SK-N-SH (cell line): ENCODE measurements around the gene PTPN20. TPM values are rescaled to one million over a fixed set of nuclear protein-coding genes. Genes with fewer than 3 reads are reported as not detected.
"Not testable (repeated sequence)": the region's sequence is repeated elsewhere in the genome, so short reads cannot be mapped to it uniquely, and the experiment has no call there.

Source experiments
- CTCF ChIA-PET: fragments of 300-600, 350-600 bp; formaldehyde crosslinking; extraction: SDS; loops from one replicate; lab custom pipeline; 2021; lab: Yijun Ruan, JAX
- POLR2A ChIA-PET: fragments of 350-600 bp; sonication (Branson Sonifier 250); formaldehyde crosslinking; extraction: SDS; loops from one replicate; lab custom pipeline; 2020; ENCODE audit warnings: antibody characterized with exemption, inconsistent platforms; lab: Yijun Ruan, JAX
- DNase-seq: peaks from one replicate; pipeline ENCODE4 v3.0.0; 2012
- H2AFZ ChIP-seq: fragments of 200-600 bp; sonication (generic); 2 replicates; pipeline ENCODE4 v1.8.1; 2016; ENCODE audit warnings: antibody characterized with exemption, mild to moderate bottlenecking, low read depth
- H3F3A ChIP-seq: fragments of 200-600 bp; sonication (generic); replicated peaks from 2 replicates; pipeline ENCODE3; 2016; ENCODE audit warnings: antibody characterized with exemption, mild to moderate bottlenecking; ENCODE audit not compliant: insufficient read depth
- H3K27ac ChIP-seq, 2 experiments: fragments of 200-500 bp in 1 of 2; fragments of 200-600 bp in 1 of 2; sonication (Bioruptor generic) in 1 of 2; sonication (generic), shearing (Covaris generic) in 1 of 2; 2 replicates each; pipeline versions ENCODE4 v1.5.1 to v1.6.1; 2014 to 2016; ENCODE audit warnings: low read depth in 2 of 2, inconsistent platforms in 1 of 2, low read length in 1 of 2, mild to moderate bottlenecking in 1 of 2, mixed read lengths in 1 of 2
- H3K27me3 ChIP-seq: fragments of 200-600 bp; sonication (generic), shearing (Covaris generic); 2 replicates; pipeline ENCODE4 v1.6.1; 2016; ENCODE audit warnings: mixed run types; ENCODE audit not compliant: insufficient read depth
- H3K36me3 ChIP-seq, 2 experiments: fragments of 200-500 bp in 1 of 2; fragments of 200-600 bp in 1 of 2; sonication (Bioruptor generic) in 1 of 2; sonication (generic) in 1 of 2; replicated peaks in 1 of 2; 2 replicates each; pipeline versions ENCODE3 to v1.5.1; 2014 to 2016; ENCODE audit warnings: low read length in 1 of 2, mild to moderate bottlenecking in 1 of 2; ENCODE audit not compliant: insufficient read depth in 2 of 2, control insufficient read depth in 1 of 2
- H3K4me1 ChIP-seq, 2 experiments: fragments of 200-500 bp in 1 of 2; fragments of 200-600 bp in 1 of 2; sonication (Bioruptor generic) in 1 of 2; sonication (generic), shearing (Covaris generic) in 1 of 2; 2 replicates each; pipeline versions ENCODE4 v1.5.1 to v1.6.1; 2014 to 2016; ENCODE audit warnings: low read depth in 1 of 2, low read length in 1 of 2, mixed run types in 1 of 2; ENCODE audit not compliant: insufficient read depth in 2 of 2, control insufficient read depth in 1 of 2
- H3K4me2 ChIP-seq: fragments of 200-600 bp; sonication (generic), shearing (Covaris generic); 2 replicates; pipeline ENCODE4 v1.6.1; 2017; ENCODE audit warnings: mixed run types
- H3K4me3 ChIP-seq, 2 experiments: fragments of 200-500 bp in 1 of 2; fragments of 200-600 bp in 1 of 2; sonication (Bioruptor generic) in 1 of 2; sonication (generic), shearing (Covaris generic) in 1 of 2; 2 replicates each; pipeline versions ENCODE4 v1.5.1 to v1.8.1; 2014 to 2016; ENCODE audit warnings: low read depth in 2 of 2, inconsistent platforms in 1 of 2, low read length in 1 of 2, mild to moderate bottlenecking in 1 of 2, mixed read lengths in 1 of 2, moderate library complexity in 1 of 2
- H3K79me2 ChIP-seq: fragments of 200-600 bp; sonication (generic); 2 replicates; pipeline ENCODE4 v1.8.1; 2017; ENCODE audit warnings: mild to moderate bottlenecking; ENCODE audit not compliant: insufficient read depth
- H3K9ac ChIP-seq: fragments of 200-600 bp; sonication (generic); 2 replicates; pipeline ENCODE4 v1.6.1; 2017; ENCODE audit warnings: mixed run types
- H3K9me2 ChIP-seq: fragments of 200-600 bp; sonication (generic); 2 replicates; pipeline ENCODE4 v1.6.1; 2017; ENCODE audit warnings: mixed run types
- H3K9me3 ChIP-seq: fragments of 200-600 bp; sonication (generic); 2 replicates; pipeline ENCODE4 v1.6.1; 2017; ENCODE audit warnings: mixed run types, mild to moderate bottlenecking, moderate library complexity
- H4K20me1 ChIP-seq: fragments of 200-600 bp; sonication (generic); 2 replicates; pipeline ENCODE4 v1.6.1; 2017; ENCODE audit warnings: mild to moderate bottlenecking, mixed run types; ENCODE audit not compliant: insufficient read depth
- CHD2 ChIP-seq: fragments of 150-350 bp; IDR thresholded peaks from 2 replicates; pipeline ENCODE4 v1.6.1; 2018; ENCODE audit warnings: low read length; ENCODE audit not compliant: partially characterized antibody
- ELF1 ChIP-seq: IDR thresholded peaks from 2 replicates; pipeline ENCODE4 v1.4.0; 2012
- FOXJ3 ChIP-seq: sonication (generic); formaldehyde crosslinking; IDR thresholded peaks from 2 replicates; pipeline ENCODE4 v1.5.1; 2020; ENCODE audit warnings: mild to moderate bottlenecking, missing genetic modification reagents
- GABPA ChIP-seq: IDR thresholded peaks from 2 replicates; pipeline ENCODE4 v1.4.0; 2012; ENCODE audit warnings: low read depth, mild to moderate bottlenecking
- GATA2 ChIP-seq: sonication (generic); formaldehyde crosslinking; IDR thresholded peaks from 2 replicates; pipeline ENCODE4 v1.5.0; 2020; ENCODE audit warnings: mild to moderate bottlenecking, missing genetic modification reagents
- MXI1 ChIP-seq: IDR thresholded peaks from 2 replicates; pipeline ENCODE4 v1.6.1; 2012; ENCODE audit warnings: mild to moderate bottlenecking, low read depth, low read length, improper control_type of control experiment
- RAD21 ChIP-seq: IDR thresholded peaks from 2 replicates; pipeline ENCODE4 v1.6.1; 2012; ENCODE audit warnings: mild to moderate bottlenecking, low read length
- RCOR1 ChIP-seq: fragments of 150-350 bp; IDR thresholded peaks from 2 replicates; pipeline ENCODE4 v1.6.1; 2017; ENCODE audit warnings: antibody characterized with exemption, low read length
- RFX5 ChIP-seq: IDR thresholded peaks from 2 replicates; pipeline ENCODE4 v1.6.1; 2012; ENCODE audit warnings: mild to moderate bottlenecking, improper control_type of control experiment, low read length
- RXRA ChIP-seq: IDR thresholded peaks from 2 replicates; pipeline ENCODE4 v1.4.0; 2012; ENCODE audit warnings: low read depth, mild to moderate bottlenecking, borderline replicate concordance
- SIN3A ChIP-seq: IDR thresholded peaks from 2 replicates; pipeline ENCODE4 v1.6.1; 2012; ENCODE audit warnings: low read depth, mild to moderate bottlenecking, low read length, moderate library complexity, borderline replicate concordance
- SMC3 ChIP-seq: IDR thresholded peaks from 2 replicates; pipeline ENCODE4 v1.6.1; 2012; ENCODE audit warnings: low read depth, low read length, improper control_type of control experiment
- TAF1 ChIP-seq: IDR thresholded peaks from 2 replicates; pipeline ENCODE4 v1.6.1; 2012; ENCODE audit warnings: low read depth, mild to moderate bottlenecking, low read length, moderate library complexity, borderline replicate concordance
- YY1 ChIP-seq: IDR thresholded peaks from 2 replicates; pipeline ENCODE4 v1.4.0; 2012; ENCODE audit warnings: low read depth, mild to moderate bottlenecking
- WGBS: methylation state at CpG from one replicate; pipeline ENCODE4 v1.1.6; 2017; ENCODE audit warnings: low lambda C conversion rate; 5-methylcytosine and 5-hydroxymethylcytosine counted together
- polyA plus RNA-seq, 3 experiments: library from polyadenylated mRNA; depleted of rRNA; stranded (reverse); fragments of >200 nt; gene quantifications; 2 replicates each; pipeline ENCODE4 v1.2.3, GENCODE V29; 2012
- TF ChIP-seq, protein P1 (sequence below): fragments of 150-350 bp; IDR thresholded peaks from 2 replicates; pipeline ENCODE4 v1.6.1; 2016; ENCODE audit warnings: mild to moderate bottlenecking, low read depth, low read length
- TF ChIP-seq, protein P2 (sequence below): fragments of 150-350 bp; IDR thresholded peaks from 2 replicates; pipeline ENCODE4 v1.6.1; 2017; ENCODE audit warnings: antibody characterized with exemption, low read length, low read depth, borderline replicate concordance
- TF ChIP-seq, protein P3 (sequence below): fragments of 200-600 bp; sonication (generic); IDR thresholded peaks from 2 replicates; pipeline ENCODE4 v1.6.1; 2017; ENCODE audit warnings: antibody characterized with exemption, mild to moderate bottlenecking, moderate library complexity

PTPN20 gene
- polyA plus RNA-seq, 1 of the 3 experiments (the other 2 are of a cell fraction) = 0.36 TPM

DNA sequence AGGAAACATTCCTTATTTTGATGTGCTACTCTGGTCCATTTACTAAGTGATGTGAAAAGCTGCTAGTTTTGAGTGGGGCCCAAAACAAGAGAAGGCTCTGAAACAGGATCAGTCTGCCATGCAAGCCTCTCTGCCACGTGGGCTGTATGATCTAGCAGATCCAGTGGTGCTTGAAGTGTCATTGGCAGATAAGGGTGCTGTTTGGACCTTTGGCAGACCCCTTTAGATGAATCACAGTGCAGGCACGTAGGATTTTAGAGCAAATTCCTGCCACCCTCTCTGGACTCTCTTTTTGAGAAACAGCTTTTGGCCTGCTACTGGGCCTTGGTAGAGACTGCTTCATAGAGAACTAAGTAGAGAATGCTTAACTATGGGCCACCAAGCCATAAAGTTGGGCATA is 69.0 kb downstream of the PTPN20 start:
- H3K9me3 ChIP-seq, H3K9ac ChIP-seq, H3K27me3 ChIP-seq, CTCF ChIA-PET, H3K4me3 ChIP-seq, H3K27ac ChIP-seq, H3K36me3 ChIP-seq, POLR2A ChIA-PET, H3K9me2 ChIP-seq, H3K79me2 ChIP-seq, DNase-seq, H4K20me1 ChIP-seq, H2AFZ ChIP-seq, H3F3A ChIP-seq, H3K4me2 ChIP-seq, H3K4me1 ChIP-seq: not testable (repeated sequence)
- no CpG with 5 or more reads among the region's 2 CpGs for WGBS

DNA sequence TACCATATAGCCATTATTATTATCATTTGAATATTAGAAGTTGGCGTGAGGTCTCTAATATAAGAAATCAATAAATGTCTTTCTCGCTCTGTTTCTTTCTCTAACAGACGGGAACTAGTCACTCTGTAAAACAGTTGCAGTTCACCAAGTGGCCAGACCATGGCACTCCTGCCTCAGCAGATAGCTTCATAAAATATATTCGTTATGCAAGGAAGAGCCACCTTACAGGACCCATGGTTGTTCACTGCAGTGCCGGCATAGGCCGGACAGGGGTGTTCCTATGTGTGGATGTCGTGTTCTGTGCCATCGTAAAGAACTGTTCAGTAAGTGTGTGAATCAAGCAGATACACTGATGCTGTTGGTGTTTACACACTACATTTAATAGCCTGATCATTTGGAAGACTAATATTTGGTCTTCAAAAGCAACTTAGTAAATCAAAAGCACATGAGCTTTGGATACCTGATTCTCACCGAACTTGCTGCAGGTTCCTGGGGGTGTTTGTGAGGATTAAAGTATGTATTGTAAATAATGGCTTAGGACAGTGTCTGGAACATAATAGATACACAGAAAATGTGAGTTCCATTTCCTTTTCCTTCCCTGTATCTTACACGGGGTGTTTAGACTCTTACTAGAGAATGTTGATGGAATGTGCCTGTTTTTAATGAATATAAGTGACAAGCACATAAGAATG is 76.2 kb downstream of the PTPN20 start:
- H3K79me2 ChIP-seq, H2AFZ ChIP-seq, H3F3A ChIP-seq, H3K4me3 ChIP-seq, CTCF ChIA-PET, H3K4me2 ChIP-seq, DNase-seq, H3K27me3 ChIP-seq, POLR2A ChIA-PET, H3K9ac ChIP-seq, H3K4me1 ChIP-seq, H4K20me1 ChIP-seq, H3K36me3 ChIP-seq, H3K27ac ChIP-seq, H3K9me3 ChIP-seq, H3K9me2 ChIP-seq: not testable (repeated sequence)
- WGBS = no CpG with 5 or more reads among the region's 10 CpGs

DNA sequence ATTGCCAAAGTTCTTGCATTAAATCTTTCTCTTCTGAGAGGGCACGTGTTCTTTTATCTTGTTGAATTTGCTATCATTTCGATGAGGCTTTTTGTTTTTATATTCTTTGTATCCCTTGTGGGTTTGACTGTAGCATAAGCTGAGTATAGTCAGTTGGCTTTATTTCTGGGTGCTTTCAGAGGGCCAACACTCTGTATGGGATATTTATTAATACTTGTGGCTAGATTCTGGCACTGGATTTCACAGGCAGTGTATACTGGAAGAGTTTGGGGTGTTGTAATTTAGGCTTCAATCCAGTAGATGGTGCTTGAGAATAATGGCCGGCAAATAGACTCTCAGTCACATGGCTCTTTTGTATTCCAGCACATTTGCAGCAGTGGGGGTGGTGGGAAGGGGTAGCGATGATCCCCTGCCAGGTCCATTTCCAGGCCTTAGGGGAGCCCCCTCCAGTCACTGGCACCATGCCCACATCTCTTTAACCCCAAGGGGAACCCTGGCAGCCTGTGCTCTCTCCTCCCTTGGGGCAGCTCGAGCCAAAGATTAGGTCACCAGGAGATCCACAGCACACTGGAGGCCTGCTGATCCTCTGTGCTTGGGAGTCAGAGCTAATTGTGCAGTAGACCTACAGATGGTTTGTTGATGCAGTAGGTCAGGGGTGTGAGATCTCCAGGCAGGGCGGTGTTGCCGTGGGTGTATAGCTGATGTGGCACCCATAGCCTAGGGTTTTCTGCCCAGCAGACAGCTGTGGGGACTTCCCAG is 81.8 kb downstream of the PTPN20 start:
- H3K27ac ChIP-seq = no peak overlapping the region
- peak; percentile 52 for DNase-seq
- no peak overlapping the region for H3K4me3 ChIP-seq
- H3K79me2 ChIP-seq = no peaks in the 10 kb centered on the region
- no peaks in the 10 kb centered on the region for H3K36me3 ChIP-seq
- peak overlapping the region; percentile 25; the same call in 1 of the 2 replicates for H2AFZ ChIP-seq
- H3K9me2 ChIP-seq = no peaks in the 10 kb centered on the region
- ChIA-PET POLR2A (no interaction called here), CTCF (interaction anchor here (0.6 to 6.6 kb wide), 23 partner anchors 8 to 457 kb away, joined by 3 to 55 read pairs (median 4); no protein-coding TSS in a partner anchor)
- H4K20me1 ChIP-seq = no peaks in the 10 kb centered on the region
- H3K9ac ChIP-seq = no peak overlapping the region
- no peaks in the 10 kb centered on the region for H3F3A ChIP-seq
- H3K27me3 ChIP-seq = no peaks in the 10 kb centered on the region
- H3K4me2 ChIP-seq = no peak overlapping the region
- 48% methylated on average over 7 of the region's 7 CpGs for WGBS
- TF ChIP-seq SIN3A = no peak
- TF ChIP-seq RFX5 = no peak
- TF ChIP-seq TAF1 = no peak
- TF ChIP-seq, protein P1, sequence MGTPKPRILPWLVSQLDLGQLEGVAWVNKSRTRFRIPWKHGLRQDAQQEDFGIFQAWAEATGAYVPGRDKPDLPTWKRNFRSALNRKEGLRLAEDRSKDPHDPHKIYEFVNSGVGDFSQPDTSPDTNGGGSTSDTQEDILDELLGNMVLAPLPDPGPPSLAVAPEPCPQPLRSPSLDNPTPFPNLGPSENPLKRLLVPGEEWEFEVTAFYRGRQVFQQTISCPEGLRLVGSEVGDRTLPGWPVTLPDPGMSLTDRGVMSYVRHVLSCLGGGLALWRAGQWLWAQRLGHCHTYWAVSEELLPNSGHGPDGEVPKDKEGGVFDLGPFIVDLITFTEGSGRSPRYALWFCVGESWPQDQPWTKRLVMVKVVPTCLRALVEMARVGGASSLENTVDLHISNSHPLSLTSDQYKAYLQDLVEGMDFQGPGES = no peak
- TF ChIP-seq FOXJ3 (CRISPR knock-in tag) = no peak
- peak; percentile 78 for TF ChIP-seq RAD21
- TF ChIP-seq GABPA = no peak
- TF ChIP-seq ELF1 = no peak
- no peak for TF ChIP-seq RXRA
- TF ChIP-seq, protein P2, sequence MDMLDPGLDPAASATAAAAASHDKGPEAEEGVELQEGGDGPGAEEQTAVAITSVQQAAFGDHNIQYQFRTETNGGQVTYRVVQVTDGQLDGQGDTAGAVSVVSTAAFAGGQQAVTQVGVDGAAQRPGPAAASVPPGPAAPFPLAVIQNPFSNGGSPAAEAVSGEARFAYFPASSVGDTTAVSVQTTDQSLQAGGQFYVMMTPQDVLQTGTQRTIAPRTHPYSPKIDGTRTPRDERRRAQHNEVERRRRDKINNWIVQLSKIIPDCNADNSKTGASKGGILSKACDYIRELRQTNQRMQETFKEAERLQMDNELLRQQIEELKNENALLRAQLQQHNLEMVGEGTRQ = no peak
- TF ChIP-seq RCOR1 = no peak
- no peak for TF ChIP-seq YY1
- no peak for TF ChIP-seq GATA2 (CRISPR knock-in tag)
- no peak for TF ChIP-seq MXI1
- no peak for TF ChIP-seq CHD2
- peak; percentile 51; the same call in 1 of the 2 replicates for TF ChIP-seq SMC3
- TF ChIP-seq, protein P3, sequence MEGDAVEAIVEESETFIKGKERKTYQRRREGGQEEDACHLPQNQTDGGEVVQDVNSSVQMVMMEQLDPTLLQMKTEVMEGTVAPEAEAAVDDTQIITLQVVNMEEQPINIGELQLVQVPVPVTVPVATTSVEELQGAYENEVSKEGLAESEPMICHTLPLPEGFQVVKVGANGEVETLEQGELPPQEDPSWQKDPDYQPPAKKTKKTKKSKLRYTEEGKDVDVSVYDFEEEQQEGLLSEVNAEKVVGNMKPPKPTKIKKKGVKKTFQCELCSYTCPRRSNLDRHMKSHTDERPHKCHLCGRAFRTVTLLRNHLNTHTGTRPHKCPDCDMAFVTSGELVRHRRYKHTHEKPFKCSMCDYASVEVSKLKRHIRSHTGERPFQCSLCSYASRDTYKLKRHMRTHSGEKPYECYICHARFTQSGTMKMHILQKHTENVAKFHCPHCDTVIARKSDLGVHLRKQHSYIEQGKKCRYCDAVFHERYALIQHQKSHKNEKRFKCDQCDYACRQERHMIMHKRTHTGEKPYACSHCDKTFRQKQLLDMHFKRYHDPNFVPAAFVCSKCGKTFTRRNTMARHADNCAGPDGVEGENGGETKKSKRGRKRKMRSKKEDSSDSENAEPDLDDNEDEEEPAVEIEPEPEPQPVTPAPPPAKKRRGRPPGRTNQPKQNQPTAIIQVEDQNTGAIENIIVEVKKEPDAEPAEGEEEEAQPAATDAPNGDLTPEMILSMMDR = peak; percentile 58
- H3K9me3 ChIP-seq = no peaks in the 10 kb centered on the region
- H3K4me1 ChIP-seq = no peaks in the 10 kb centered on the region; a peak in 1 of 4 replicates
